Measurements from ENCODE around the gene RASA3. TPM values are rescaled to one million over a fixed set of nuclear protein-coding genes. Genes with fewer than 3 reads are reported as not detected.

Gene RASA3
- total and polyA plus RNA-seq, 9 of the 15 experiments (the other 6 are each of a cell fraction or from before 2014, with no cell fraction given): 0.72 to 25.3 (median 14.4) TPM

GRCh38 chr13:114025405-114025713, 107.1 kb downstream of the RASA3 start:
- ChIA-PET POLR2A (interaction anchor here (0.7 kb wide), 1 partner anchor 316 kb away, joined by 3 read pairs; no protein-coding TSS in a partner anchor), CTCF (ENCODE audit: low intra/inter-chr PET ratio) (no interaction called here)
- Histone ChIP-seq H3K4me1 (replicated peaks in 1 of 2; ENCODE audit: control insufficient read depth in 2 of 2, insufficient read depth in 2 of 2, low read length in 2 of 2) (peaks cover 0 to 30% of the 10 kb centered on the region in 2 experiments; a peak in 3 of 5 replicates), H2AFZ (ENCODE audit: low read depth, low read length) (no peak overlapping the region), H3K9me1 (ENCODE audit: control insufficient read depth, insufficient read depth, low read length) (no peaks in the 10 kb centered on the region), H3K79me2 (ENCODE audit: control insufficient read depth, insufficient read depth, low read length) (no peaks in the 10 kb centered on the region), H3K27me3 (ENCODE audit: control insufficient read depth in 2 of 2, insufficient read depth in 2 of 2, low read length in 2 of 2) (no peaks in the 10 kb centered on the region), H3K36me3 (ENCODE audit: control insufficient read depth, insufficient read depth, low read length) (peaks cover 19% of the 10 kb centered on the region; the same call in 2 of the 3 replicates), H3K27ac (ENCODE audit: extremely low read depth, low read depth, low read length) (no peak overlapping the region), H3K4me2 (ENCODE audit: insufficient read depth, low read length) (no peak overlapping the region), H3K9me3 (replicated peaks; ENCODE audit: control insufficient read depth, insufficient read depth, low read depth, low read length) (no peaks in the 10 kb centered on the region), H3K4me3 (no peak overlapping the region), H4K20me1 (replicated peaks; ENCODE audit: control insufficient read depth, insufficient read depth, low read length) (no peaks in the 10 kb centered on the region), H3K9ac (ENCODE audit: insufficient read depth in 1 of 2, low read depth in 2 of 2, low read length in 2 of 2) (no peak overlapping the region)
- no TSS peak for BruUV-seq (replicated peaks)
- WGBS (ENCODE audit: insufficient coverage, low coverage, missing lambda C conversion rate): 80% methylated on average over 3 of the region's 4 CpGs
- in situ Hi-C loops (cut with MboI): no loop called here
- FAIRE-seq (no peak), DNase-seq (ENCODE audit: extremely low read depth in 1 of 4, low spot score in 3 of 4) (no peak), ATAC-seq (no peak)
- no peak for TF ChIP-seq SMC3 (conservative IDR thresholded peaks at IDR 0.05; ENCODE audit: insufficient read depth, low read depth, low read length)
- TF ChIP-seq MITF (IDR thresholded peaks at IDR 0.05): no peak
- no peak for TF ChIP-seq POLR3G (IDR thresholded peaks at IDR 0.05; ENCODE audit: extremely low read depth, insufficient read length, insufficient replicate concordance)
- no peak for TF ChIP-seq CBX3 (IDR thresholded peaks at IDR 0.05; ENCODE audit: borderline replicate concordance in 1 of 2, low read length in 2 of 2)
- TF ChIP-seq NFYB (IDR thresholded peaks at IDR 0.05; ENCODE audit: extremely low read depth, insufficient read length): no peak
- no peak for TF ChIP-seq DLX4 (CRISPR knock-in tag; IDR thresholded peaks at IDR 0.05)
- no peak for TF ChIP-seq EGR1 (conservative IDR thresholded peaks at IDR 0.05)
- TF ChIP-seq ARHGAP35 (IDR thresholded peaks at IDR 0.05; ENCODE audit: partially characterized antibody): no peak
- no peak for TF ChIP-seq HMBOX1 (IDR thresholded peaks at IDR 0.05)
- no peak for TF ChIP-seq ZNF347 (CRISPR knock-in tag; IDR thresholded peaks at IDR 0.05; ENCODE audit: low read depth)
- no peak for TF ChIP-seq E2F8 (IDR thresholded peaks at IDR 0.05; ENCODE audit: low read depth, partially characterized antibody)
- TF ChIP-seq ZNF277 (CRISPR knock-in tag; IDR thresholded peaks at IDR 0.05; ENCODE audit: borderline replicate concordance): no peak
- TF ChIP-seq TAF15 (IDR thresholded peaks at IDR 0.05; ENCODE audit: low read depth, low read length): no peak
- no peak for TF ChIP-seq MYBL2 (IDR thresholded peaks at IDR 0.05; ENCODE audit: low read depth)
- TF ChIP-seq MYBL2 (CRISPR knock-in tag; IDR thresholded peaks at IDR 0.05; ENCODE audit: borderline replicate concordance): no peak
- no peak for TF ChIP-seq ZFP1 (CRISPR knock-in tag; IDR thresholded peaks at IDR 0.05)
- no peak for TF ChIP-seq RB1 (IDR thresholded peaks at IDR 0.05; ENCODE audit: low read depth)
- intact Hi-C loops (cut with micrococcal nuclease): no loop called here

All from K562 (cell line).